ENCODE data around the gene FURIN. TPM values are rescaled to one million over a fixed set of nuclear protein-coding genes. Genes with fewer than 3 reads are reported as not detected.

Gene FURIN
- polyA plus RNA-seq, 2 of the 4 experiments (the other 2 are of a cell fraction): 16.8 to 33.3 TPM

DNA sequence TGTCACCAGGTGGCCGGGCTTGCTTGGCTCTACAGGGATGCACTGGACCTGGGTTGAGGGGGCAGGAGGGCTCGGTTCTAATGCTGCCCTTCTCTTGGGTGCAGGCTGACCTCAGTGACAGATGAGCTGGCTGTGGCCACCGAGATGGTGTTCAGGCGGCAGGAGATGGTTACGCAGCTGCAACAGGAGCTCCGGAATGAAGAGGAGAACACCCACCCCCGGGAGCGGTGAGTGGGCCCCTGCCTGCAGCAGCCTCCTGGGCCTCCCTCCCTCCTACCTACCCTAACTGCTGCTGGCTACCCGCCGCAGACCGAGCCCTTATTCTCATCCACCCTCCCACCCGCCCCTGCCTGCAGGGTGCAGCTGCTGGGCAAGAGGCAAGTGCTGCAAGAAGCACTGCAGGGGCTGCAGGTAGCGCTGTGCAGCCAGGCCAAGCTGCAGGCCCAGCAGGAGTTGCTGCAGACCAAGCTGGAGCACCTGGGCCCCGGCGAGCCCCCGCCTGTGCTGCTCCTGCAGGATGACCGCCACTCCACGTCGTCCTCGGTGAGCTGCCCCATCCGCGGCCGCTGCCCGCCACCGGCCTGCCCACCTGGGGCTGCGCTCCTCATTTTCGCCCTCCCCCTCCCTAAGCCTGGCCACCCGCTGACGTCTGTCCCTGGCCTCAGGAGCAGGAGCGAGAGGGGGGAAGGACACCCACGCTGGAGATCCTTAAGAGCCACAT is 21.5 kb downstream of the FURIN start:
- no peak for ATAC-seq
- DNase-seq (ENCODE audit: low read depth in 1 of 2, low spot score in 1 of 2): no peak
- Histone ChIP-seq H3K4me2 (no peak overlapping the region), H3K4me3 (no peak overlapping the region), H3K9me3 (no peaks in the 10 kb centered on the region), H3K27ac (no peak overlapping the region), H3K4me1 (no peaks in the 10 kb centered on the region)
- FAIRE-seq: no peak
- TF ChIP-seq KDM1A (IDR thresholded peaks at IDR 0.05; ENCODE audit: low read depth) (no peak), CBX2 (IDR thresholded peaks at IDR 0.05; ENCODE audit: borderline replicate concordance, low read depth) (no peak), NPAS2 (CRISPR knock-in tag; IDR thresholded peaks at IDR 0.05; ENCODE audit: borderline replicate concordance) (no peak), RFX5 (IDR thresholded peaks at IDR 0.05) (no peak), POLR2A (IDR thresholded peaks at IDR 0.05; ENCODE audit: low read length) (no peak), ZC3H11A (IDR thresholded peaks at IDR 0.05) (no peak), NR3C1 (IDR thresholded peaks at IDR 0.05) (no peak)
- TF ChIP-seq, protein P1, sequence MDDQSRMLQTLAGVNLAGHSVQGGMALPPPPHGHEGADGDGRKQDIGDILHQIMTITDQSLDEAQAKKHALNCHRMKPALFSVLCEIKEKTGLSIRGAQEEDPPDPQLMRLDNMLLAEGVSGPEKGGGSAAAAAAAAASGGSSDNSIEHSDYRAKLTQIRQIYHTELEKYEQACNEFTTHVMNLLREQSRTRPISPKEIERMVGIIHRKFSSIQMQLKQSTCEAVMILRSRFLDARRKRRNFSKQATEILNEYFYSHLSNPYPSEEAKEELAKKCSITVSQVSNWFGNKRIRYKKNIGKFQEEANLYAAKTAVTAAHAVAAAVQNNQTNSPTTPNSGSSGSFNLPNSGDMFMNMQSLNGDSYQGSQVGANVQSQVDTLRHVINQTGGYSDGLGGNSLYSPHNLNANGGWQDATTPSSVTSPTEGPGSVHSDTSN (IDR thresholded peaks at IDR 0.05): no peak
- POLR2A ChIA-PET: interaction anchor here (0.6 kb wide), 1 partner anchor 173 kb away, joined by 3 read pairs; the partner anchor contains the start of gene BLM
- CTCF ChIA-PET: interaction anchor here (0.6 to 10.9 kb wide), 17 partner anchors 11 to 601 kb away, joined by 3 to 265 read pairs (median 4); partner anchors contain the start of genes BLM, HDDC3, MAN2A2 and UNC45A
- WGBS (ENCODE audit: missing lambda C conversion rate): 82% methylated on average over 27 of the region's 31 CpGs

DNA sequence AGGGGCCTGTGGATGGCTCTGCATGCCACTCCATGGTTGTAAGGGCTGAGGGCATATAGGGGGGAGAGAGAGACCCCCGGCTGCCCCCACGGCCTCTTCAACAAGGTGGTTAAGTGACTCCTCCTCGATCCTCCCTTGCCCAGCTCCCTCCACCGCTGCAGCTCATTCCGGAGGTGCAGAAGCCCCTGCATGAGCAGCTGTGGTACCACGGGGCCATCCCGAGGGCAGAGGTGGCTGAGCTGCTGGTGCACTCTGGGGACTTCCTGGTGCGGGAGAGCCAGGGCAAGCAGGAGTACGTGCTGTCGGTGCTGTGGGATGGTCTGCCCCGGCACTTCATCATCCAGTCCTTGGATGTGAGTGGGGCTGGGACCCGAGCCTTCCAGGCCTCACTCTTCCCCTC is 22.5 kb downstream of the FURIN start:
- ATAC-seq (no peak), FAIRE-seq (no peak), DNase-seq (ENCODE audit: low read depth in 1 of 2, low spot score in 1 of 2) (no peak)
- ChIA-PET POLR2A (no interaction called here), CTCF (interaction anchor here (0.9 to 10.9 kb wide), 7 partner anchors 10 to 602 kb away, joined by 3 to 265 read pairs (median 7); partner anchors contain the start of genes HDDC3, MAN2A2 and UNC45A)
- Histone ChIP-seq H3K27ac (no peak overlapping the region), H3K4me2 (no peak overlapping the region), H3K4me3 (no peak overlapping the region), H3K4me1 (no peaks in the 10 kb centered on the region), H3K9me3 (no peaks in the 10 kb centered on the region)
- TF ChIP-seq POLR2AphosphoS2 (conservative IDR thresholded peaks at IDR 0.05; ENCODE audit: low read length): no peak
- 44% methylated on average over 8 of the region's 12 CpGs for WGBS (ENCODE audit: missing lambda C conversion rate)

DNA sequence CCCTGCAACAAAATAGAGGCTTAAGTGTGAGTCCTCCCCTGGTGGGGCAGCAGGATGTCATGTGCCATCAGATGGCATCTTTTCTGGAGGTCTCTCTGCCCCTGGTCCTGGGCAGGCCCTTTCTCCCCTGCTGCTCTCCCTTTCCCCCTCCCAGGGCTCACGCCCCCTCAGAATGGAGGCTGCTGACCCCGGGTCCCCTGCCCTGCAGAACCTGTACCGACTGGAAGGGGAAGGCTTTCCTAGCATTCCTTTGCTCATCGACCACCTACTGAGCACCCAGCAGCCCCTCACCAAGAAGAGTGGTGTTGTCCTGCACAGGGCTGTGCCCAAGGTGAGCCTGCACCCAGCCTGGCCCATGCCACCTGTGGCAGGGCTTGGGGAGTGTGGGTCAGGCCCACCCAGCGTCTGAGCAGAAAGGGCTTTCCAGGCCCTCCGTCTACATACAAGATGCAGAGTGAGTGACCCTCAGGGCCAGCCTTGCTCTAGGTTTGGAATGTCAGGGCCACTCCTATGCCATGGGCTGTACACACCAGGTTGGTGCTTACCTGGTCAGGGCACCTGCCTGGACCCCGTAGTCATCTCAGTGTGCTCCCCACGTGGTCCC is 23.1 kb downstream of the FURIN start:
- no peak for TF ChIP-seq POLR2A (IDR thresholded peaks at IDR 0.05; ENCODE audit: low read length)
- no peak for TF ChIP-seq ZFP36 (IDR thresholded peaks at IDR 0.05; ENCODE audit: borderline replicate concordance, partially characterized antibody)
- no peak for TF ChIP-seq MYC (IDR thresholded peaks at IDR 0.05; ENCODE audit: borderline replicate concordance, low read length)
- no peak for TF ChIP-seq NPAS2 (CRISPR knock-in tag; IDR thresholded peaks at IDR 0.05; ENCODE audit: borderline replicate concordance)
- TF ChIP-seq HOXA7 (CRISPR knock-in tag; IDR thresholded peaks at IDR 0.05): no peak
- TF ChIP-seq CHD4 (IDR thresholded peaks at IDR 0.05; ENCODE audit: borderline replicate concordance): no peak
- TF ChIP-seq, protein P2, sequence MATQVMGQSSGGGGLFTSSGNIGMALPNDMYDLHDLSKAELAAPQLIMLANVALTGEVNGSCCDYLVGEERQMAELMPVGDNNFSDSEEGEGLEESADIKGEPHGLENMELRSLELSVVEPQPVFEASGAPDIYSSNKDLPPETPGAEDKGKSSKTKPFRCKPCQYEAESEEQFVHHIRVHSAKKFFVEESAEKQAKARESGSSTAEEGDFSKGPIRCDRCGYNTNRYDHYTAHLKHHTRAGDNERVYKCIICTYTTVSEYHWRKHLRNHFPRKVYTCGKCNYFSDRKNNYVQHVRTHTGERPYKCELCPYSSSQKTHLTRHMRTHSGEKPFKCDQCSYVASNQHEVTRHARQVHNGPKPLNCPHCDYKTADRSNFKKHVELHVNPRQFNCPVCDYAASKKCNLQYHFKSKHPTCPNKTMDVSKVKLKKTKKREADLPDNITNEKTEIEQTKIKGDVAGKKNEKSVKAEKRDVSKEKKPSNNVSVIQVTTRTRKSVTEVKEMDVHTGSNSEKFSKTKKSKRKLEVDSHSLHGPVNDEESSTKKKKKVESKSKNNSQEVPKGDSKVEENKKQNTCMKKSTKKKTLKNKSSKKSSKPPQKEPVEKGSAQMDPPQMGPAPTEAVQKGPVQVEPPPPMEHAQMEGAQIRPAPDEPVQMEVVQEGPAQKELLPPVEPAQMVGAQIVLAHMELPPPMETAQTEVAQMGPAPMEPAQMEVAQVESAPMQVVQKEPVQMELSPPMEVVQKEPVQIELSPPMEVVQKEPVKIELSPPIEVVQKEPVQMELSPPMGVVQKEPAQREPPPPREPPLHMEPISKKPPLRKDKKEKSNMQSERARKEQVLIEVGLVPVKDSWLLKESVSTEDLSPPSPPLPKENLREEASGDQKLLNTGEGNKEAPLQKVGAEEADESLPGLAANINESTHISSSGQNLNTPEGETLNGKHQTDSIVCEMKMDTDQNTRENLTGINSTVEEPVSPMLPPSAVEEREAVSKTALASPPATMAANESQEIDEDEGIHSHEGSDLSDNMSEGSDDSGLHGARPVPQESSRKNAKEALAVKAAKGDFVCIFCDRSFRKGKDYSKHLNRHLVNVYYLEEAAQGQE (IDR thresholded peaks at IDR 0.05): no peak
- TF ChIP-seq RARB (CRISPR knock-in tag; IDR thresholded peaks at IDR 0.05): no peak
- TF ChIP-seq, protein P3, sequence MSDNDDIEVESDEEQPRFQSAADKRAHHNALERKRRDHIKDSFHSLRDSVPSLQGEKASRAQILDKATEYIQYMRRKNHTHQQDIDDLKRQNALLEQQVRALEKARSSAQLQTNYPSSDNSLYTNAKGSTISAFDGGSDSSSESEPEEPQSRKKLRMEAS (IDR thresholded peaks at IDR 0.05): no peak
- no peak for TF ChIP-seq ESRRA (IDR thresholded peaks at IDR 0.05; ENCODE audit: borderline replicate concordance, low read length)
- no peak for TF ChIP-seq ZNF302 (CRISPR knock-in tag; IDR thresholded peaks at IDR 0.05)
- FAIRE-seq: no peak
- no peak for DNase-seq (ENCODE audit: low read depth in 1 of 2, low spot score in 1 of 2)
- no peak overlapping the region for H3K4me2 ChIP-seq
- no peak for ATAC-seq
- H3K9me3 ChIP-seq: no peaks in the 10 kb centered on the region
- ChIA-PET CTCF (interaction anchor here (1.2 to 16.8 kb wide), 4 partner anchors 9 to 602 kb away, joined by 3 to 326 read pairs (median 143); partner anchors contain the start of genes HDDC3 and UNC45A), POLR2A (no interaction called here)
- WGBS (ENCODE audit: missing lambda C conversion rate): 62% methylated on average over 8 of the region's 8 CpGs
- no peak overlapping the region for H3K27ac ChIP-seq
- H3K4me3 ChIP-seq: no peak overlapping the region
- no peaks in the 10 kb centered on the region for H3K4me1 ChIP-seq
